Measurements from ENCODE around the gene C14orf132. TPM values are rescaled to one million over a fixed set of nuclear protein-coding genes. Genes with fewer than 3 reads are reported as not detected.

C14orf132 gene
- total RNA-seq, 4 donors from 2014 or later = 2.7 to 3.7 (median 3.0) TPM

GRCh38 chr14:96055753-96056508 lies 16.8 kb downstream of the C14orf132 start:
- WGBS, 2 donors = 79 to 82% methylated on average over 5 to 10 of the region's 10 CpGs
- no peak for DNase-seq
- peaks cover 0 to 5% of the 10 kb centered on the region in 2 donors for H3K4me1 ChIP-seq
- TF ChIP-seq CTCF (IDR thresholded peaks at IDR 0.05) (no peak), POLR2A (IDR thresholded peaks at IDR 0.05) (no peak)
- no peaks in the 10 kb centered on the region for H3K36me3 ChIP-seq
- no peak overlapping the region for H3K4me3 ChIP-seq (replicated peaks in 1 of 3)
- no peak overlapping the region for H3K27ac ChIP-seq
- no peaks in the 10 kb centered on the region for H3K27me3 ChIP-seq
- intact Hi-C loops (cut with DNase I) = no loop called here
- no peaks in the 10 kb centered on the region for H3K9me3 ChIP-seq

- no peaks in the 10 kb centered on the region for H3K27me3 ChIP-seq
- H3K27ac ChIP-seq = no peak overlapping the region
- no peak for DNase-seq
- H3K4me1 ChIP-seq = peaks cover 0 to 5% of the 10 kb centered on the region in 2 donors
- 77 to 85% methylated on average over 7 of the region's 7 CpGs for WGBS, 2 donors
- H3K4me3 ChIP-seq (replicated peaks in 1 of 3) = no peak overlapping the region
- no peaks in the 10 kb centered on the region for H3K36me3 ChIP-seq
- H3K9me3 ChIP-seq = no peaks in the 10 kb centered on the region
- intact Hi-C loops (cut with DNase I) = no loop called here
- TF ChIP-seq CTCF (IDR thresholded peaks at IDR 0.05) = no peak
These were observed 17.6 kb downstream of the C14orf132 start for GRCh38 chr14:96056509-96057422.

GRCh38 chr14:96057738-96058137 lies 18.6 kb downstream of the C14orf132 start:
- intact Hi-C loops (cut with DNase I) = no loop called here
- Histone ChIP-seq H3K4me1 (peaks cover 0 to 5% of the 10 kb centered on the region in 2 donors), H3K27ac (no peak overlapping the region), H3K36me3 (no peaks in the 10 kb centered on the region), H3K9me3 (no peaks in the 10 kb centered on the region), H3K4me3 (replicated peaks in 1 of 3) (no peak overlapping the region), H3K27me3 (no peaks in the 10 kb centered on the region)
- TF ChIP-seq CTCF (IDR thresholded peaks at IDR 0.05) (no peak), POLR2A (IDR thresholded peaks at IDR 0.05) (no peak)
- WGBS, 2 donors = 91 to 93% methylated on average over 9 of the region's 9 CpGs
- DNase-seq = no peak

GRCh38 chr14:96058576-96059200 lies 19.5 kb downstream of the C14orf132 start:
- Histone ChIP-seq H3K4me1 (peaks cover 0 to 5% of the 10 kb centered on the region in 2 donors), H3K36me3 (no peaks in the 10 kb centered on the region), H3K27ac (no peak overlapping the region), H3K4me3 (replicated peaks in 1 of 3) (no peak overlapping the region), H3K9me3 (no peaks in the 10 kb centered on the region), H3K27me3 (no peaks in the 10 kb centered on the region)
- WGBS, 2 donors = 81 to 91% methylated on average over 5 of the region's 5 CpGs
- no peak for DNase-seq
- TF ChIP-seq CTCF (IDR thresholded peaks at IDR 0.05) = no peak
- no peak for TF ChIP-seq POLR2A (IDR thresholded peaks at IDR 0.05)
- intact Hi-C loops (cut with DNase I) = no loop called here
